ENCODE results near the gene TSPAN9.

The TSPAN9 gene

GRCh38 chr12:3081091-3081490, 3.9 kb downstream of the TSPAN9 start:
- no peak for DNase-seq

DNA sequence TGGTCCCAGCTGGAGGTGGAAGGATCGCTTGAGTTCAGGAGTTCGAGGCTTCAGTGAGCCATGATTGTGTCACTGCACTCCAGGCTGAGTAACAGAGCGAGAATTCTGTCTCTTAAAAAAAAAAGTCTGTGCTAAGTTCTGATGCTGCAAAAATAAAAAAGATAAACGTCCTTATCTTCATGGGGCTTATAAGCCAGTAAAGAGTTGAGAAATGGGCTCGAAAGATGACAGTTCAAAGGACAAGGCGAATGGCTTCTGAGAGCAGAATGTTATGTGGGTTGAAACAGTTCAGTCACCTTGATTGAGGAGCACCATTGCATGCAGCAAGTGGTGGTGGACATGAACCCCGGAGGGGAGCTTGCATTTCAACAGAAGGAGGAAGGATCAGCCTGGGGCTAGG, 4.7 kb downstream of the TSPAN9 start:
- DNase-seq: no peak

DNA sequence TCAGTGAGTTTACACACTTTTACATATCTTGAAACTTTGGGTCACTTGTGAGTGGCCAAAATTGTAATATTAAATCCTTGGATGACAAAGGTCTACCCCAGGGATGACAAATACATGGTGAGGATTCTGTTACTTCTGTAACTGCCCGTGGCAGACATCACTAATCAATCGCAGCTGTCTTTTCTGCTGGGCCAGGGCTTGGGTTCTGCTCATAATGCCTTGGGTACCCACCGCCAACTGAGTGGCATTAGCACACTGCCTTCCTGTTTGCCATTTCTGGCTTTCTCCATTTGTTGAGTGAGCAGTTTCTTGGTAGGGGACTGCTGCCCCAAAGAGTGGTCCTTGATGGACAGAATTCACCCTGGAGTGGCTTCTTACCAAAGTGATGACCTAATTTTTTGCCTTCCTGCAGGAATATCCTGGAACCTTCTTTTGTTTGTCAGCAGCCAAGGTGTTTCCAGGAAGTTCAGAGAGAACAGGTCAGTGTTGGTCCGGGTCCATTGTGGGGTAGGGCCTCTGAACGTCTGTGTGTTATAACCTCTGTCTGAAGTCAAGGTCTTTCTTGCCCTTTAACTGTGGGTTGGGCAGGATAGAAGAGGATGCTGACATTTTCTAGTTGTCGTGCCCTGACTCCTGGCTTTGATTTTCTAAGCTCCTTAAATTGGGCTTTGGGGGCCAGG, 6.2 kb downstream of the TSPAN9 start:
- DNase-seq: no peak

- no peak for DNase-seq
Measured at GRCh38 chr12:3083921-3084347, 6.8 kb downstream of the TSPAN9 start.

DNA sequence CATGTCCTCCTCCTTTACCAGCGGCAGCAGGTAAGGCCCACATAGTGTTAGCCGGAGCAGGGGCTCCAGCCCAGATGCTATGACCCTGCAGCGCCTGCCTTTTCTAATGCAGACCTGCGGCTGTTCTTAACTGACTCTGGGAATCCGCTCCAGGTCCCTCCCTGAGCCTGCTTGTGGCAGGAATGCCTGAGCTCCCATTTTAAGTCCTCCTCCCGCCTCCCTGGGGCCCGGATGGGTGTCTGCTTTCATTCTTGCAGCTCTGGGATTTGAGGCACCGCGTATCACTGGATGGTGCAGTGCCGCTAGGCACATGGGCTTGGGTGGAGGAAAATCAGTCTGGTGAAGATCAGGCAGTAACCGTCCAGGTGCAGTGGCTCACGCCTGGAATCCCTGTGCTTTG, 7.6 kb downstream of the TSPAN9 start:
- no peak for DNase-seq

GRCh38 chr12:3085341-3086139, 8.4 kb downstream of the TSPAN9 start:
- DNase-seq: no peak

DNA sequence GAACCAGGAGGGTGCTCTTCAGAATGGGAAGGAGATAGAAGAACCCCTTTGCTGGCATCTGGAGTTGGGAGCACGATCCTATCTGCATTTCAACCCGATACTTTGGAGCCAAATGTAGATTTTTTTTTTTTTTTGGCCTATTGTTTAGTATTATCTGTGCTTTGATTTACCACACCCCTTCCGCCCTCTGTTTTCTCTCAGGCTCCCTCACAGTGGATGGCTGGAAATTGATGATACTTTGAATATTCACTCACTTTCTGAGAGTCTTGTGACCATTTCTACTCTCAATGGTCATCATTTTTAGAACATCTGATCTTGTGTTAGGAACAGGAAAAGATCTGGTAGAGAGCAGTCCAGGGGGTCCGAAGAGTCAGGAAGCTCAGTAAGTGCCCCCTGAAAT, 9.0 kb downstream of the TSPAN9 start:
- no peak for DNase-seq

GRCh38 chr12:3086729-3087323, 9.6 kb downstream of the TSPAN9 start:
- no peak for DNase-seq

GRCh38 chr12:3087758-3088650, 10.8 kb downstream of the TSPAN9 start:
- no peak for DNase-seq

DNA sequence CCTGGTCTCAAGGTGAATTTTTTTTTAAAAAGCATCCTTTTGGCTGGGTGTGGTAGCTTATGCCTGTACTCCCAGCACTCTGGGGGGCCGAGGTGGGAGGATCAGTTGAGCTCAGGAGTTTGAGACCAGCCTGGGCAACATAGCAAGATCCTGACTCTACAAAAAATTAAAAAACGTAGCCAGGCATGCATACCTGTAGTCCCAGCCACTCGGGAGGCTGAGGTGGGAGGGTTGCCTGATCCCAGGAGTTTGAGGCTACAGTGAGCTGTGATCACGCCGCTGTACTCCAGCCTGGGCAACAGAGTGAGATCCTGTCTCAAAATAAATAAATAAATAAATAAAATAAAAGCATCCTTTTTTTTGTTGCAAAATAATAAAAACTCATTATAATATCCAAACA, 12.4 kb downstream of the TSPAN9 start:
- no peak for DNase-seq

DNA sequence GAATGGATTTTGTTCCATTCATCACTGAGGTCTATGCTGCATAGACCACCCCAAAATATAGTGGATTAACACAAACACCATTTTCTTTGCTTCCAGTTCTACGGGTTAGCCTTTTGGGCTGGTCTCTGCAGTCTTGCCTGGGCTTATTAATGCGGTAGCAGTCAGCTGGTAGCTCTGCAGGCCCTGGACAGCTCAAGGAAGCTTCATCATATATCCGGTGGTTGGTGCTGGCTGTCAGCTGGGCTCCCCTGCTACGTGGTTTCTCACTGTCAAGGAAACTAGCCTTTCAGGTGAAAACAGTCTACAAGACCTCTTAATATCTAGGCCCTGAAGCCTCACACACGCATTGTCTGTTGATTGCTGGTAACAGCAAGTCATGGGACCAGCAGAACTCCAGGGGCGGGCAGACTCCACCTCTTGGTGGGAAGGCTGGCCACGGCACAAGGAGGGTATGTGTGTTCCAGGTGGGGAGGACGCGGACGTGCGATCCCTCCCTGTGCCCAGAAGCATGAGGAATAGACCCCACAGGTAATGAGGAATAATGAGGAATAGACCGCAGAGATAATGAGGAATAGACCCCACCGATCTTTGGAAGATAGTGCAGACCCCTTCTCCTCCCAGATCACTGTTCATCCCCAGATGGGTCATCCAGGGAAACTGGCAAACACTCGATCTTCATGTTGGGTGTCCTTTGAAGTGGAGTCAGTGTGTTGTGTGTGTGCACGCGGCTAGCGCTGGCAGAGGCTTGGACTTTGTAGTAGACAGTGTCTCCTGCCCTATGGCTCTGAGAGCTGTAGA, 13.3 kb downstream of the TSPAN9 start:
- DNase-seq: no peak

DNA sequence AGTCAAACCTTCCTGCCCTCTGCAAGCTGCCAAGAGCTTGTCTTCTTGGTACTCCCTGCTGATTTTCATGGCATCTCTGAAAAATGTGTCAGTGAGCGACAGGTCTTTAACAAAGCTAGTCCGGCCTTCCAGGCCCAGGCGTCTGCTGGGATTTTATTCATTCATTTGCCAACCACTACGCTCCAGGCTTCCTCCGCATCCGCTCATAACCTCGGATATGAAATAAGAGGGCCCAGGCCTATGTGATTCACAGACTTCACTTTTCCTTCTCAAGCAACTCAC, 13.8 kb downstream of the TSPAN9 start:
- no peak for DNase-seq

DNA sequence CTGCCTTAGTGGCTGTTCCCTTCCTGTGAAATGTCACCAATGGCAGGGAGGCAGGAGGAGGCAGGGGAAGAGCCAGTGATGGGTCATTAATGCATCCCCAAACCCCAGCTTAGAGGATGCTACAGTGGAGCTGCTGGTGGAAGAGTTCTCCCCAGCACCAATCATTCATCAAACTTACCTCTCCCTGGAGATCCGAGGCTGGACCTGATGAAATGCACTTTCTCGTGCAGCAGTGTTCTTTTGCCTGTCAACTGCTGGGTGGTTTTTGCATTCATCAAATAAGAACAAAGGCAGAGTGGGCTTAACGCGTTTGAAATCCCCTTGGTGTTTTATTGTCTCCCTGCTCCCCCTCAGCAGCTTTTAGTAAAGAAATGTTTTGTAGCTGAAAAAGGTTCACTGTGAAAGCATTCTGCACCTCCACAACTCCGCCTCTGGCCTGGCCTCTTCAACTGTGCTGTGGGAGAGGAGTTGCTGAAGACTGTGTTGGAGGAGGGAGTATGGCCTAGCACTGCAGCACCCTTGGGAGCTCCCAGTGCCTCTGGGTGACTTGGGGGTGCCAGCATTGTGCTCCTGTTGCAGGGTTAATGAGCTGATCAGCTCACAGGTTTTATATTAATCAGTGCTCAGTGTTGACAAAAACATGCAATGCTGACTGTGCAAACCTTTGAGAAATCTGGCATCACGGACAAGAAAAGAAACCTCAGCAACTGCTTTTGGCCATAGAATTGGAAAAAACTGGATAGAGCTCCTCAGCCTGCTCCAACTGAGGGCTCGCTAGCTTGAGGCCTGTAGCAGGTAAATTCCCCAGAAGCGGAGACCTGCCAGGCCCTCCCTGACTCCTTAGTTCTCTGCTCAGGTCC, 14.4 kb downstream of the TSPAN9 start:
- DNase-seq: no peak

DNA sequence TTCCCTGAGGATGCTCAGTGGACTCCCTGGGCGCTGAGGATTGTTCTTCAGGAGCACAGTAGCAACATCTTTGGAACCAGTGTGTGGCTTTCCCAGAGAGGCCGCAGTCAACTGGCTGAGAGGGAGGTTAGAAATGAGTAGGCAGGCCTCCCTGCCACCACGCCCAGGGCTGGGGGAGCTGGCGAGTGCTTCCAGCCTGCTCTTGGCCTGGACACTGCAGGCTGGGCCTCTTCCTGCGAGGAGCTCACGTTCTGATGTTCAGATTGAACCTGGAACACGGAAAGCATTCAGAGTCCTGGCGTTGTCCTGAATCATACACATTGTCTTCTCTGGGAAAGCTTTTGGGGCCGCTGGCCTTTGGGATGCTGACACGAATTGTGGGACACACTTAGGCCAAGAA, 15.6 kb downstream of the TSPAN9 start:
- DNase-seq: no peak

DNA sequence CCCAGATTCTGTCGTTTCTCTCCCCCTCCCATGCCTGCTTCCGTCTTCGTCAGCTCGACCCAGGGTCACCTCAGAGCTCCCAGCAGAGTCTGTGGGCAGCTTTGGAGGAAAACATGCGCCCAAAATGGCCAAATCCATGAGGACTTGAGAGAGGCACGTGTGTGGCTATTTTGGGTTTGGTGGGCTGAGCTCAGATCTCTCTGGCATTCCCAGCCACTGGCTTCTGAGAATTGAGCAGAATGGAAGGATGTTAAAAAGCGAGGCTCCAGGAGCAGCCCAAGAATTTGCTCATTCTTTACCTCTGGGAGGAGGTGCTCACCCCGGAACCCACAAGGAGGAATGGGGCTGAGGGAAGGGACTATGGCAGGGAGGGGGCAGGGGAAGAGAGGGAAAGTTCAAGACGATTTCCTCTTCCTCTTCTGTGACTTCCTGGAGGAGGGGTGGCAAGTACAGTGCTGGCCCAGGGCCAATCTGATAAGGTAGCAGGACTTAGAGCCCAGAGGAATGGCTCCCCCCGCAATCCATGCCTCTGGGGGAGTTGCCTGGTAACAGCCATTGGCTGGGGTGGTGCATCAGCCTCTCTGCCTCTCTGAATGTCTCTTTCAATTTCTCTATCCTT, 20.1 kb downstream of the TSPAN9 start:
- DNase-seq: no peak

GRCh38 chr12:3097836-3098235, 20.7 kb downstream of the TSPAN9 start:
- no peak for DNase-seq

DNA sequence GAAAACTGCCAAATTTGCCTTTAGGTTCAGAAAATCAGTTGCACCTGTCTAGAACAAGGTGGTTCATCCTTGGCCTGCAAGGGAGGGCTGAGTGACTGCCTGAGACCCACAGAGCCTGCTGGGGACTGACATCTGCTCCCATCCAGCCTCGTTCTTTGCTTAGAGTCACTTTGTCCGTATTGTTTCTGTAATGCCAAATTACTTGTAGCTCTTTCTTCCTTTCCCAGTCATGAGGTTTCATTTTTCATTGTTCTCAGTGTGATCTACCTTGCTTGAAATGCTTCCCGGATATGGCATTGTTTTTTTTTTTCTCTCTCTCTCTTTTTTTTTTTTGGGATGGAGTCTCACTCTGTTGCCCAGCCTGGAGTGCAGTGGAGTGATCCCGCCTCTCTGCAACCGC, 21.3 kb downstream of the TSPAN9 start:
- DNase-seq: no peak

DNA sequence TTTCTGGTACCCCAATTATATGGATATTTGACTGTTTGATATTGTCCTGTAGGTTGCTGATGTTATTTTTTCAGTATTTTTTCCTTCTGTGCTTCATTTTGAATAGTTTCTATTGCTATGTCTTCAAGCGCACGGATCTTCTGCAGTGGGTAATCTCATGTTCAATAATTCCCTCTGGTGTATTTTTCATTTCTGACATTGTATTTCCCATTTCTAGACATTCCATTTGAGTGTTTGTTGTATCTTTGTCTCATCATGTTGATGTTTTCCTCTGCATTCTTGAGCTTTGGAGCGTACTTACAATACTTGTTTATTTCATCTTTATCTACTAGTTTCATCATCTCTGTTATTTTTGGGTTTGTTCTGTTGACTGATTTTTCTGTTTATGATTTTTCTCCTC, 22.0 kb downstream of the TSPAN9 start:
- DNase-seq: no peak

DNA sequence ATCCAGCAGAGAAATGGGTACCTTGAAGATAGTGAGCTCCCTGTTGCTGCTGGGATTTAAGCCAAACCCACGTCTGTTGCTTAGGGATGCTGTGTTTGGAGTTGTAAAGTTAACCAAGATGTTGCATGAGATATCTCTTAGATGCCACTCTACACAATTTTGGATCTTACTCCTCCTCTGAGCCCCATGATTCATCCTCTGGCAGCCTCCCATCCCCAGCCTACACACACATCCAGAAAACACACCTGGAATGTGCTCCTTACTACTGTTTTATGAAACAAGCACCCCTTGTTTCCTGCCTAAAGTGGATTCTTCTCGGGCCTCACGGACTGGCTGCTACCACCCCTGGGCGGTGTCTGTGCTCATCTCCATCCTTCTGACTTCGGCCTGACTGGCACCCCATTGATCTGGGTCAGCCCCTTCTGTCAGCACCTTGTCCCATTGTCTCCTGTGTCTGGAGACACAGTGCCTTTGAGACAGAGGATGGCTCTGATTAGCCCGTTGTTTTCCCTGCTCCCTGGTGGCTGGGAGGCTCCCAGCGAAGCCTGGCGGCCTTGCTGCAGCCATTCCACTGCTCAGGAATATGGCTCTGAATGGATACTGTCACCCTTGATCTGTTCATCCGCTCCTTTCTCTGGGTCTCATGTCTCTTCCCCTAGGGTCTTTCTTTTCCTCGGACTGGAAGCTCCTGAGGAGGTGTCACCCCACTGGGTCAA, 24.3 kb downstream of the TSPAN9 start:
- DNase-seq: no peak

DNA sequence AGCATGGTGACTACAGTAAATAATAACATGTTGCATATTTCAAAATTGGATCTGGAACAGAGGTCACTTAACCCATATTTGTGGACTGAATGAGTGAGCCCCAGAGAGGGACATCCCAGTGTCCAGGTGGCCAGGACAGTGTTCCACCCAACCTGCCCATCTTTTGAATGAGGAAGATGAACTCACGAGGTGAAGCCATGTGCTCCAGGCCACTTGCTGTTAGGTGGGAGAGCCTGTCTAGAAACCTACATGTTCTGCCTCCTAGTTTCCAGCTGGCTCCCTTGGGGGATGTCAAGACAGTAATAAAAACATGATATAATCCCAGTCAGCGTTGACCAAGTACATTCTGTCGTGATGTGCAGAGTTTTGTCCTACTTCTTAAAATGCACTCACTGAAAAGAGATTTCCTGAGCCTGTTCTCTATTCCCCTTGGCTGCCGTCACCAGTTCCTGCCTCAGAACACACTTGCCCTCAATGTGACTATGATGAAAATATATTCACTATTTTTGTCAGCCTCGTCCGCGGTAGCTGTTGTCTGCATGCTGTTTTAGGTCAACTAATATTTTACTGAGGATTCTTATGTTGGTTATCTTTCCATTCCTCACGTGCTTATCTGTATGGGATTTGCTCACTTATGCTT, 25.7 kb downstream of the TSPAN9 start:
- no peak for DNase-seq

Measured in NCI-H1092 (cell line).